NB4 (cell line): ENCODE results near the gene CADM2.

Source experiments
- MYC ChIP-seq: IDR thresholded peaks from 2 replicates; pipeline ENCODE4 v1.6.1; 2011; ENCODE audit warnings: low read depth, low read length
- POLR2A ChIP-seq: IDR thresholded peaks from 2 replicates; pipeline ENCODE4 v1.6.1; 2011; ENCODE audit warnings: mild to moderate bottlenecking; ENCODE audit not compliant: insufficient read length; ENCODE audit errors: extremely low read depth
- TF ChIP-seq, protein P1 (sequence below): IDR thresholded peaks from one replicate; pipeline ENCODE4 v1.5.1; 2012; ENCODE audit warnings: low read depth, low read length
- TF ChIP-seq, protein P2 (sequence below): IDR thresholded peaks from 2 replicates; pipeline ENCODE4 v1.6.1; 2011; ENCODE audit warnings: low read depth, low read length

DNA sequence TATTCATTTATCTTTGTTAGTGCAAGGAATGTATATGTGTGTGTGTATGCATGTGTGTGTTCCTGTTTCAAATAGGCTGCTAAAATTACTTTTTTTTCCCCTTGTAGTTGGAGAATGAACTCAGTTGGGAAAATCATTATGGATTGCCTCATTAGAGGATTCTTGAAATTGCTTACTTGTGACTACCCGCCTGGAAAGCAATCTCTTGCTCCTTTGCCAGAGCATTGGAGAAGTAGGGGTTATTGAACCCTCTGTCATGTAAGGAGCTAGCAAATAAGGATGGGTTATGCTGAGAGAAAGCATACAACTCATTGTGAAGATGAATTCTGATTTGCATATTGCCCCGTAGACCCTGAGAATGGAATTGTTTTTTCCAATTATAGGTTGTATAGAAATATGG lies 474.5 kb downstream of the CADM2 start:
- TF ChIP-seq, protein P1, sequence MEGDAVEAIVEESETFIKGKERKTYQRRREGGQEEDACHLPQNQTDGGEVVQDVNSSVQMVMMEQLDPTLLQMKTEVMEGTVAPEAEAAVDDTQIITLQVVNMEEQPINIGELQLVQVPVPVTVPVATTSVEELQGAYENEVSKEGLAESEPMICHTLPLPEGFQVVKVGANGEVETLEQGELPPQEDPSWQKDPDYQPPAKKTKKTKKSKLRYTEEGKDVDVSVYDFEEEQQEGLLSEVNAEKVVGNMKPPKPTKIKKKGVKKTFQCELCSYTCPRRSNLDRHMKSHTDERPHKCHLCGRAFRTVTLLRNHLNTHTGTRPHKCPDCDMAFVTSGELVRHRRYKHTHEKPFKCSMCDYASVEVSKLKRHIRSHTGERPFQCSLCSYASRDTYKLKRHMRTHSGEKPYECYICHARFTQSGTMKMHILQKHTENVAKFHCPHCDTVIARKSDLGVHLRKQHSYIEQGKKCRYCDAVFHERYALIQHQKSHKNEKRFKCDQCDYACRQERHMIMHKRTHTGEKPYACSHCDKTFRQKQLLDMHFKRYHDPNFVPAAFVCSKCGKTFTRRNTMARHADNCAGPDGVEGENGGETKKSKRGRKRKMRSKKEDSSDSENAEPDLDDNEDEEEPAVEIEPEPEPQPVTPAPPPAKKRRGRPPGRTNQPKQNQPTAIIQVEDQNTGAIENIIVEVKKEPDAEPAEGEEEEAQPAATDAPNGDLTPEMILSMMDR = no peak
- TF ChIP-seq POLR2A = no peak
- TF ChIP-seq, protein P2, sequence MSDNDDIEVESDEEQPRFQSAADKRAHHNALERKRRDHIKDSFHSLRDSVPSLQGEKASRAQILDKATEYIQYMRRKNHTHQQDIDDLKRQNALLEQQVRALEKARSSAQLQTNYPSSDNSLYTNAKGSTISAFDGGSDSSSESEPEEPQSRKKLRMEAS = no peak
- no peak for TF ChIP-seq MYC
